Body of pancreas (tissue), 4 donors: ENCODE data around the gene RNGTT. TPM values are rescaled to one million over a fixed set of nuclear protein-coding genes. Genes with fewer than 3 reads are reported as not detected.

Experiments
- ATAC-seq: fragments of 150-250 bp; one replicate; pipeline ENCODE4 v1.9.1; 2016
- DNase-seq, 4 donors: peaks; one replicate each; pipeline ENCODE4 v3.0.0-alpha.2; 2019
- H3K27ac ChIP-seq, 4 donors: fragments of 200-600 bp; sonication (generic); 1 replicate in 3 of 4; 2 replicates in 1 of 4; pipeline versions ENCODE4 v1.5.1 to v1.6.1; 2016 to 2019; ENCODE audit warnings: mild to moderate bottlenecking in 1 of 4, mixed read lengths in 1 of 4, moderate library complexity in 1 of 4
- H3K27me3 ChIP-seq, 2 donors: fragments of 200-600 bp; sonication (generic); one replicate each; pipeline ENCODE4 v1.6.0; 2016; ENCODE audit warnings: mild to moderate bottlenecking in 1 of 2
- H3K36me3 ChIP-seq, 2 donors: fragments of 200-600 bp; sonication (generic); replicated peaks in 1 of 2; 2 replicates each; pipeline ENCODE4 v1.5.1; 2016; ENCODE audit warnings: low read depth in 2 of 2; ENCODE audit not compliant: insufficient read depth in 1 of 2
- H3K4me1 ChIP-seq: fragments of 200-600 bp; sonication (generic); one replicate; pipeline ENCODE4 v1.6.0; 2016
- H3K4me3 ChIP-seq, 2 donors: fragments of 200-600 bp; sonication (generic); 1 replicate in 1 of 2; 2 replicates in 1 of 2; pipeline ENCODE4 v1.5.1; 2016 to 2019
- H3K9me3 ChIP-seq, 3 donors: fragments of 200-600 bp; sonication (generic); 1 replicate in 2 of 3; 2 replicates in 1 of 3; pipeline ENCODE4 v1.5.1; 2016
- POLR2A ChIP-seq, 3 donors: fragments of 450-650 bp; IDR thresholded peaks; one replicate each; pipeline ENCODE4 v1.6.1; 2016; ENCODE audit warnings: antibody characterized with exemption in 3 of 3, mild to moderate bottlenecking in 2 of 3
- WGBS, 2 donors: methylation state at CpG; one replicate each; pipeline ENCODE4 v1.1.5; 2017; 5-methylcytosine and 5-hydroxymethylcytosine counted together
- intact Hi-C: fragments of 100-400 bp; cut with DNase I; formaldehyde crosslinking; loops from one replicate; pipeline ENCODE4 v1.15.1; 2023
- total RNA-seq, 2 donors: library from RNA; depleted of rRNA; stranded (reverse); fragments of >200 nt; gene quantifications; one replicate each; pipeline ENCODE4 v1.1.0, GENCODE V29; 2016
- TF ChIP-seq, protein P1 (sequence below), 7 experiments: fragments of 450-650 bp in 4 of 7; fragments of 200-600 bp in 3 of 7; sonication (generic) in 3 of 7; IDR thresholded peaks; one replicate each; pipeline ENCODE4 v1.5.1; 2016 to 2019; ENCODE audit warnings: antibody characterized with exemption in 7 of 7

The RNGTT gene
- total RNA-seq, 2 donors from 2014 or later, result 9.9 to 15.2 TPM

DNA sequence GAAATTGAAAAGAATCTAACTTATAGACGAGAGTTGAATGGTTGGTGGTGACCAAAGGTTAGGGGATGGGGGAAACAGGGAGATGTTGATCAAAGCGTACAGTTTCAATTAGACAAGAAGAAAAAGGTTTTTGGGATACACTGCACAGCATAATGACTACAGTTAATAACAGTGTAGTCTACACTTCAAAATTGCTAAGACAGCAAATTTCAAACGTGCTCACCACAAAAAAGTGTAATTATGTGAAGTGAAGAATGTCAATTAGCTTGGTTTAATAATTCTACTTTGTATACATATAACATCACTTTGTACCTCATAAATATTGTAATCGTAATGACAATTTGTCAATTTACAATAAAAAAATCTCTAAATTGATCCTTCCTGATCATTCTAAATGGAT, 267.5 kb downstream of the RNGTT start:
- 91 to 93% methylated on average over 4 of the region's 4 CpGs for WGBS, 2 donors
- TF ChIP-seq, protein P1, sequence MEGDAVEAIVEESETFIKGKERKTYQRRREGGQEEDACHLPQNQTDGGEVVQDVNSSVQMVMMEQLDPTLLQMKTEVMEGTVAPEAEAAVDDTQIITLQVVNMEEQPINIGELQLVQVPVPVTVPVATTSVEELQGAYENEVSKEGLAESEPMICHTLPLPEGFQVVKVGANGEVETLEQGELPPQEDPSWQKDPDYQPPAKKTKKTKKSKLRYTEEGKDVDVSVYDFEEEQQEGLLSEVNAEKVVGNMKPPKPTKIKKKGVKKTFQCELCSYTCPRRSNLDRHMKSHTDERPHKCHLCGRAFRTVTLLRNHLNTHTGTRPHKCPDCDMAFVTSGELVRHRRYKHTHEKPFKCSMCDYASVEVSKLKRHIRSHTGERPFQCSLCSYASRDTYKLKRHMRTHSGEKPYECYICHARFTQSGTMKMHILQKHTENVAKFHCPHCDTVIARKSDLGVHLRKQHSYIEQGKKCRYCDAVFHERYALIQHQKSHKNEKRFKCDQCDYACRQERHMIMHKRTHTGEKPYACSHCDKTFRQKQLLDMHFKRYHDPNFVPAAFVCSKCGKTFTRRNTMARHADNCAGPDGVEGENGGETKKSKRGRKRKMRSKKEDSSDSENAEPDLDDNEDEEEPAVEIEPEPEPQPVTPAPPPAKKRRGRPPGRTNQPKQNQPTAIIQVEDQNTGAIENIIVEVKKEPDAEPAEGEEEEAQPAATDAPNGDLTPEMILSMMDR (IDR thresholded peaks at IDR 0.05), result no peak
- TF ChIP-seq POLR2A (IDR thresholded peaks at IDR 0.05), result no peak
- no peaks in the 10 kb centered on the region for H3K36me3 ChIP-seq
- no peak for DNase-seq
- no peak overlapping the region for H3K4me3 ChIP-seq
- intact Hi-C loops, result no loop called here
- ATAC-seq, result no peak
- no peak overlapping the region for H3K27ac ChIP-seq
- no peaks in the 10 kb centered on the region for H3K27me3 ChIP-seq
- no peaks in the 10 kb centered on the region for H3K9me3 ChIP-seq
- H3K4me1 ChIP-seq, result no peaks in the 10 kb centered on the region

DNA sequence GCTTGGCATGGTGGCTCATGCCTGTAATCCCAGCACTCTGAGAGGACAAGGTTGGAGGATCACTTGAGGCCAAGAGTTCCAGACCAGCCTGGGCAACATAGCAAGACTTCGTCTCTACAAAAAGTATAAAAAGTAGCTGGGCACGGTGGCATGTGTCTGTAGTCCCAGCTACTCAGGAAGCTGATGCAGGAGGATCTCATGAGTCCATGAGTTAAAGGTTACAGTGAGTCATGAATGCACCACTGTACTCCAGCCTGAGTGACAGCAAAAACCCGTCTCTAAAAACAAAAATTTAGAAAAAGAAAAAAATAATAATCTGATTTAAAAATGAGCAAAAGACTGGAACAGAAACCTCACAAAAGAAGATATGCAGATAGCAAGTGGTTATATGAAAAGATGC, 279.7 kb downstream of the RNGTT start:
- TF ChIP-seq, protein P1 (IDR thresholded peaks at IDR 0.05), result no peak
- no peak for TF ChIP-seq POLR2A (IDR thresholded peaks at IDR 0.05)
- Histone ChIP-seq H3K27me3 (no peaks in the 10 kb centered on the region), H3K4me1 (no peaks in the 10 kb centered on the region), H3K27ac (no peak overlapping the region), H3K36me3 (no peaks in the 10 kb centered on the region), H3K4me3 (no peak overlapping the region), H3K9me3 (no peaks in the 10 kb centered on the region)
- intact Hi-C loops, result no loop called here
- ATAC-seq (no peak), DNase-seq (no peak)
- 93 to 98% methylated on average over 3 of the region's 3 CpGs for WGBS, 2 donors

DNA sequence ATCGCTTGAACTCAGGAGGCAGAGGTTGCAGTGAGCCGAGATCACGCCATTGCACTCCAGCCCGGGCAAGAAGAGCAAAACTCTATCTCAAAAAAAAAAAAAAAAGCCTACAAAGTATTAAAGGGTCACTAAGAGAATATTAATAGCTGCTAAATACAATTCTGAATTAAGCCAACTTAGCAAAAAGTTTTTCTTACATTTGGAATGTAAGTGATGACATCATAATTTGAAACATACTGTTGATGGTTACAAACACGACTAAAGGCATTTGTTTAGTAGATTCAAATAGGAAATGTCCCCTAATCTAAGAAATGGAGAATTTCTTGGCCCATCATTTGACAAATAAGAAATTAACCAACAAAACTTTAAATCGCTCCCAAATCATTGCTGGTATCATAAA, 282.8 kb downstream of the RNGTT start:
- Histone ChIP-seq H3K27ac (no peak overlapping the region), H3K36me3 (no peaks in the 10 kb centered on the region), H3K27me3 (no peaks in the 10 kb centered on the region), H3K4me3 (no peak overlapping the region), H3K4me1 (no peaks in the 10 kb centered on the region), H3K9me3 (no peaks in the 10 kb centered on the region)
- ATAC-seq (no peak), DNase-seq (no peak)
- intact Hi-C loops, result no loop called here
- WGBS, 2 donors, result 91 to 97% methylated on average over 6 of the region's 6 CpGs
- TF ChIP-seq, protein P1 (IDR thresholded peaks at IDR 0.05), result no peak
- no peak for TF ChIP-seq POLR2A (IDR thresholded peaks at IDR 0.05)

DNA sequence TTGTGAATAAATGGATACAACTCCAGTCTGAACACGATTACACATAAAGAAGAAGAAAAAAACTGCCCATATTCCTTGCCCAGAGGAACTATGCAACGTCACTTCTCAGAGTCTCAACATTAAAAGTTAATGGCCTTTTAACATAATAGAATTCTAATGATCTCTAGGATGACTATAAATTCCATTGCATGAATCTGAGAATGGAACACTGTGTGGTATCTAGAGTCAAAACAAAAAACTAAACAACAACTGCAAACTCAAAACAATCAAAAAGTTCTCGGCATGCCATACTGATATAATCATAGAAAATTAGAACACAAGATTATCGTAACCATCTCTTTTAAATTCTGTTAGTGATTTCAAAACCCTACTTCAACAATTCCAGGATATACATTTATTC, 283.6 kb downstream of the RNGTT start:
- ATAC-seq (no peak), DNase-seq (no peak)
- Histone ChIP-seq H3K27ac (no peak overlapping the region), H3K36me3 (no peaks in the 10 kb centered on the region), H3K27me3 (no peaks in the 10 kb centered on the region), H3K4me1 (no peaks in the 10 kb centered on the region), H3K9me3 (no peaks in the 10 kb centered on the region), H3K4me3 (no peak overlapping the region)
- intact Hi-C loops, result no loop called here
- TF ChIP-seq POLR2A (IDR thresholded peaks at IDR 0.05), result no peak
- TF ChIP-seq, protein P1 (IDR thresholded peaks at IDR 0.05), result no peak
- 91 to 92% methylated on average over 4 of the region's 4 CpGs for WGBS, 2 donors

DNA sequence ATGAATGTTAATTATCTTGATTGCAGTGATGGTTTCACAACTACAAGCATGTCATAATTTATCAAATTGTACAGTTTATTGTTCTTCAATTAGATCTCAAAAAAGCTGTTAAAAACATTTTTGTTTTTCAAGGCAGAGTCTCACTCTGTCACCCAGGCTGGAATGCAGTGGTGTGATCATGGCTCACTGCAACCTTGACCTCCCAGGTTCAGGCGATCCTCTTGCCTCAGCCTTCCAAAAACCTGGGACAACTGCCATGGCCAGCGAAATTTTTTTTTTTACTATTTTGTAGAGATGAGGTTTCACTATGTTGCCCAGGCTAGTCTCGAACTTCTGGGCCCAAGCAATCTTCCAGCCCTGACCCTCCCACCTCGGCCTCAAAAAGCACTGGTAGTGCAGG, 286.1 kb downstream of the RNGTT start:
- Histone ChIP-seq H3K36me3 (no peaks in the 10 kb centered on the region), H3K27ac (no peak overlapping the region), H3K27me3 (no peaks in the 10 kb centered on the region), H3K9me3 (no peaks in the 10 kb centered on the region), H3K4me3 (no peak overlapping the region), H3K4me1 (no peaks in the 10 kb centered on the region)
- intact Hi-C loops, result no loop called here
- DNase-seq (no peak), ATAC-seq (no peak)
- TF ChIP-seq POLR2A (IDR thresholded peaks at IDR 0.05), result no peak
- TF ChIP-seq, protein P1 (IDR thresholded peaks at IDR 0.05), result no peak
- 95 to 99% methylated on average over 4 of the region's 4 CpGs for WGBS, 2 donors
